ENCODE data around the gene SLC7A11.

GRCh38 chr4:138181287-138181686 lies 60.9 kb downstream of the SLC7A11 start:
- no peak for TF ChIP-seq POLR2A (IDR thresholded peaks at IDR 0.05)
- no peak for TF ChIP-seq POLR2AphosphoS5 (IDR thresholded peaks at IDR 0.05)
- TF ChIP-seq CTCF (IDR thresholded peaks at IDR 0.05), result no peak
